ENCODE measurements around the gene CCDC71L.
"Not testable (repeated sequence)": the region's sequence is repeated elsewhere in the genome, so short reads cannot be mapped to it uniquely, and the experiment has no call there.

DNA sequence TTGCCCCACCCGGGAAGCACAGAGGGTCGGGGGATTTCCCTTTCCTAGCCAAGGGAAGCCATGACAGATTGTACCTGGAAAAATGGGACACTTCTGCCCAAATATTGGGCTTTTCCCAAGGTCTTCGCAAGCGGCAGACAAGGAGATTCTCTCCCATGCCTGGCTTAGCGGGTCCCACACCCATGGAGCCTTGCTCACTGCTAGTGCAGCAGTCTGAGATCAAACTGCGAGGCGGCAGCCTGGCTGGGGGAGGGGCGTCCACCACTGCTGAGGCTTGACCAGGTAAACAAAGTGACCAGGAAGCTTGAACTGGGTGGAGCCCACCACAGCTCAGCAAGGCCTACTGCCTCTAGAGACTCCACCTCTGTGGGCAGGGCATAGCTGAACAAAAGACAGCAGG lies 11.0 kb upstream of the CCDC71L start:
- TF ChIP-seq CTCF (IDR thresholded peaks at IDR 0.05 in 4 of 5, conservative IDR thresholded peaks at IDR 0.05 in 1 of 5); POLR2A (IDR thresholded peaks at IDR 0.05): not testable (repeated sequence)
